H1 (cell line): ENCODE data around the gene CDH12. TPM values are rescaled to one million over a fixed set of nuclear protein-coding genes. Genes with fewer than 3 reads are reported as not detected.

Experiments
- CTCF ChIA-PET: fragments of 300-600 bp; sonication (Branson Sonifier 250); formaldehyde crosslinking; loops from one replicate; lab custom pipeline; 2021; ENCODE audit not compliant: partially characterized antibody; lab: Charles Lee
- POLR2A ChIA-PET: fragments of 300-600 bp; sonication (Branson Sonifier 250); formaldehyde crosslinking; loops from one replicate; lab custom pipeline; 2021; ENCODE audit warnings: inconsistent platforms; ENCODE audit not compliant: partially characterized antibody; lab: Charles Lee
- DNase-seq, 2 experiments: peaks; one replicate each; pipeline versions ENCODE4 v3.0.0 to v3.0.0-alpha.2; 2010 to 2022; ENCODE audit warnings: low spot score in 2 of 2, low read depth in 1 of 2, mixed read lengths in 1 of 2
- FAIRE-seq: peaks from 2 replicates; lab custom pipeline; 2011; peaks lifted over from hg19 to GRCh38; lab: Jason Lieb, UNC
- H2AFZ ChIP-seq: 2 replicates; pipeline ENCODE4 v1.8.1; 2012; ENCODE audit warnings: low read length, inconsistent platforms
- H2AK5ac ChIP-seq: 2 replicates; pipeline ENCODE4 v1.6.1; 2013; ENCODE audit warnings: low read depth, low read length
- H2BK120ac ChIP-seq: replicated peaks from 2 replicates; pipeline ENCODE3; 2013; ENCODE audit warnings: low read depth, low read length, inconsistent platforms
- H2BK12ac ChIP-seq: 2 replicates; pipeline ENCODE4 v1.6.1; 2013; ENCODE audit warnings: low read depth, low read length
- H2BK15ac ChIP-seq: 2 replicates; pipeline ENCODE4 v1.6.1; 2013; ENCODE audit warnings: low read length
- H2BK20ac ChIP-seq: 2 replicates; pipeline ENCODE4 v1.6.1; 2013; ENCODE audit warnings: low read length
- H2BK5ac ChIP-seq: 2 replicates; pipeline ENCODE4 v1.6.1; 2013; ENCODE audit warnings: low read depth, low read length
- H3K14ac ChIP-seq: 2 replicates; pipeline ENCODE4 v1.6.1; 2013; ENCODE audit warnings: inconsistent platforms; ENCODE audit not compliant: insufficient read length
- H3K18ac ChIP-seq: 2 replicates; pipeline ENCODE4 v1.6.1; 2013; ENCODE audit warnings: low read length; ENCODE audit errors: extremely low read depth
- H3K23ac ChIP-seq: 2 replicates; pipeline ENCODE4 v1.6.1; 2013; ENCODE audit warnings: inconsistent platforms; ENCODE audit not compliant: insufficient read length
- H3K23me2 ChIP-seq: 2 replicates; pipeline ENCODE4 v1.6.1; 2013; ENCODE audit warnings: low read depth, low read length
- H3K27ac ChIP-seq: 2 replicates; pipeline ENCODE4 v1.6.1; 2011; ENCODE audit warnings: low read depth, low read length, inconsistent platforms
- H3K27me3 ChIP-seq, 4 experiments: replicated peaks in 1 of 4; 1 replicate in 1 of 4; 2 replicates in 3 of 4; pipeline versions ENCODE4 v1.6.1 to v1.8.1; 2011 to 2013; ENCODE audit warnings: low read length in 3 of 4, mild to moderate bottlenecking in 3 of 4, inconsistent platforms in 2 of 4, mixed read lengths in 2 of 4, moderate library complexity in 1 of 4; ENCODE audit not compliant: control insufficient read depth in 3 of 4, insufficient read depth in 3 of 4; ENCODE audit errors: extremely low read depth in 1 of 4
- H3K36me3 ChIP-seq, 4 experiments: 2 replicates each; pipeline versions ENCODE4 v1.6.1 to v1.8.1; 2011 to 2013; ENCODE audit warnings: mild to moderate bottlenecking in 4 of 4, low read length in 3 of 4, moderate library complexity in 2 of 4, control low read depth in 1 of 4, inconsistent platforms in 1 of 4; ENCODE audit not compliant: insufficient read depth in 4 of 4, control insufficient read depth in 2 of 4
- H3K4ac ChIP-seq: replicated peaks from 2 replicates; pipeline ENCODE3; 2013; ENCODE audit warnings: low read length, low read depth, mixed read lengths, inconsistent platforms; ENCODE audit not compliant: insufficient read length
- H3K4me1 ChIP-seq, 4 experiments: replicated peaks in 1 of 4; 1 replicate in 1 of 4; 2 replicates in 3 of 4; pipeline versions ENCODE4 v1.6.1 to v1.8.1; 2011 to 2013; ENCODE audit warnings: low read length in 3 of 4, inconsistent platforms in 2 of 4, mixed read lengths in 1 of 4; ENCODE audit not compliant: insufficient read depth in 4 of 4, control insufficient read depth in 3 of 4
- H3K4me2 ChIP-seq, 2 experiments: 2 replicates each; pipeline versions ENCODE4 v1.6.1 to v1.8.1; 2011 to 2013; ENCODE audit warnings: low read depth in 2 of 2, low read length in 2 of 2, control low read depth in 1 of 2, inconsistent platforms in 1 of 2, mild to moderate bottlenecking in 1 of 2; ENCODE audit not compliant: insufficient read depth in 1 of 2
- H3K4me3 ChIP-seq, 4 experiments: fragments of 200-600, 300-600 bp in 1 of 4; sonication (generic), shearing (Covaris generic), sonication (Bioruptor Twin) in 1 of 4; 2 replicates each; pipeline versions ENCODE4 v1.5.1 to v1.8.1; 2011 to 2016; ENCODE audit warnings: low read length in 4 of 4, low read depth in 3 of 4, control low read depth in 2 of 4, inconsistent platforms in 2 of 4, mild to moderate bottlenecking in 2 of 4, mixed read lengths in 1 of 4, moderate library complexity in 1 of 4; ENCODE audit not compliant: insufficient read depth in 2 of 4; ENCODE audit errors: extremely low read depth in 1 of 4
- H3K56ac ChIP-seq: replicated peaks from 2 replicates; pipeline ENCODE3; 2013; ENCODE audit warnings: low read depth, mild to moderate bottlenecking, mixed read lengths, low read length, inconsistent platforms; ENCODE audit not compliant: insufficient read length
- H3K79me1 ChIP-seq: 2 replicates; pipeline ENCODE4 v1.6.1; 2013; ENCODE audit warnings: low read depth, low read length, control low read depth
- H3K79me2 ChIP-seq, 2 experiments: 2 replicates each; pipeline versions ENCODE4 v1.6.1 to v1.8.1; 2012 to 2013; ENCODE audit warnings: low read length in 2 of 2, mild to moderate bottlenecking in 2 of 2, inconsistent platforms in 1 of 2; ENCODE audit not compliant: insufficient read depth in 2 of 2, control insufficient read depth in 1 of 2
- H3K9ac ChIP-seq, 4 experiments: replicated peaks in 1 of 4; 1 replicate in 1 of 4; 2 replicates in 3 of 4; pipeline versions ENCODE4 v1.6.1 to v1.8.1; 2011 to 2013; ENCODE audit warnings: low read depth in 3 of 4, low read length in 3 of 4, control low read depth in 2 of 4, mild to moderate bottlenecking in 2 of 4, moderate library complexity in 2 of 4, inconsistent platforms in 1 of 4; ENCODE audit errors: extremely low read depth in 1 of 4
- H3K9me3 ChIP-seq, 2 experiments: 2 replicates each; pipeline versions ENCODE4 v1.6.1 to v1.8.1; 2012 to 2013; ENCODE audit warnings: mild to moderate bottlenecking in 2 of 2, moderate library complexity in 2 of 2, control low read depth in 1 of 2, inconsistent platforms in 1 of 2, low read depth in 1 of 2, low read length in 1 of 2, mixed read lengths in 1 of 2; ENCODE audit not compliant: insufficient read depth in 2 of 2
- H4K20me1 ChIP-seq, 2 experiments: replicated peaks in 1 of 2; 2 replicates each; pipeline versions ENCODE3 to v1.8.1; 2011 to 2013; ENCODE audit warnings: inconsistent platforms in 2 of 2, low read length in 2 of 2, mild to moderate bottlenecking in 1 of 2; ENCODE audit not compliant: insufficient read depth in 2 of 2, control insufficient read depth in 1 of 2
- H4K5ac ChIP-seq: 2 replicates; pipeline ENCODE4 v1.6.1; 2013; ENCODE audit warnings: low read length, low read depth, mixed read lengths, inconsistent platforms; ENCODE audit not compliant: insufficient read length
- H4K8ac ChIP-seq: 2 replicates; pipeline ENCODE4 v1.8.0; 2013; ENCODE audit warnings: mild to moderate bottlenecking, moderate library complexity, low read length, inconsistent platforms; ENCODE audit not compliant: insufficient read depth; ENCODE audit errors: extremely low read depth
- H4K91ac ChIP-seq: replicated peaks from 2 replicates; pipeline ENCODE3; 2013; ENCODE audit warnings: low read length, mixed read lengths, inconsistent platforms; ENCODE audit not compliant: insufficient read length
- SP1 ChIP-seq: IDR thresholded peaks from 2 replicates; pipeline ENCODE4 v1.6.1; 2011; ENCODE audit warnings: low read depth, low read length
- WGBS, 2 experiments: shearing (Covaris generic) in 1 of 2; methylation state at CpG; one replicate each; pipeline versions ENCODE4 v1.1.6 to v1.1.7; 2013 to 2015; ENCODE audit warnings: low lambda C conversion rate in 2 of 2, mixed read lengths in 2 of 2, inconsistent platforms in 1 of 2, low coverage in 1 of 2, missing lambda C conversion rate in 1 of 2; ENCODE audit not compliant: insufficient replicate concordance in 2 of 2, insufficient coverage in 1 of 2, insufficient read length in 1 of 2; ENCODE audit errors: extremely low coverage in 1 of 2, missing lambda C conversion rate in 1 of 2; 5-methylcytosine and 5-hydroxymethylcytosine counted together
- polyA plus RNA-seq, 7 experiments: library from polyadenylated mRNA; depleted of rRNA in 3 of 7; stranded (reverse) in 5 of 7; unstranded in 2 of 7; fragments of >200 nt in 5 of 7; fragments of 200-250 nt in 2 of 7; gene quantifications; 1 replicate in 5 of 7; 2 replicates in 1 of 7; 4 replicates in 1 of 7; pipeline versions ENCODE4 v1.2.1 to v1.2.3, GENCODE V29; 2011 to 2013; ENCODE audit warnings: missing spikeins in 2 of 7, mixed read lengths in 2 of 7
- total RNA-seq: library from RNA; stranded (reverse); fragmentation: NEBNext Ultra II Directional; extraction: Animal tissue kit (Norgen Biotek cat#: 25700); gene quantifications from 2 replicates; pipeline ENCODE4 v1.2.1, GENCODE V29; 2021

The CDH12 gene
- total and polyA plus RNA-seq, 2 of the 8 experiments (the other 6 are each of a cell fraction or from before 2014, with no cell fraction given), result 0.03 TPM; not detected in 1

- no peak overlapping the region for H2BK20ac ChIP-seq
- H3K4me3 ChIP-seq, result no peak overlapping the region
- no peaks in the 10 kb centered on the region for H3K79me1 ChIP-seq
- no peak for TF ChIP-seq SP1
Observed at GRCh38 chr5:22549876-22550671, 303.1 kb downstream of the CDH12 start.

More at GRCh38 chr5:22549876-22550671, 303.1 kb downstream of the CDH12 start:
- Histone ChIP-seq H3K4me2 (no peak overlapping the region), H2BK12ac (no peak overlapping the region), H4K8ac (no peak overlapping the region), H4K5ac (no peak overlapping the region), H3K27ac (no peak overlapping the region), H3K23me2 (no peaks in the 10 kb centered on the region), H2AK5ac (no peak overlapping the region), H4K20me1 (no peaks in the 10 kb centered on the region), H3K56ac (no peak overlapping the region), H3K23ac (no peak overlapping the region), H2BK15ac (no peak overlapping the region), H2BK120ac (no peak overlapping the region), H2AFZ (peak overlapping the region; percentile 57; the same call in 1 of the 2 replicates), H3K79me2 (no peaks in the 10 kb centered on the region), H3K14ac (no peak overlapping the region), H3K9ac (no peak overlapping the region), H3K36me3 (no peaks in the 10 kb centered on the region), H2BK5ac (no peak overlapping the region), H3K18ac (no peak overlapping the region), H4K91ac (no peak overlapping the region), H3K27me3 (peaks cover 0 to 1% (median 0%) of the 10 kb centered on the region in 4 experiments; a peak in 1 of 7 replicates), H3K9me3 (no peaks in the 10 kb centered on the region), H3K4me1 (no peaks in the 10 kb centered on the region), H3K4ac (no peak overlapping the region)
- no peak for DNase-seq
- POLR2A ChIA-PET, result no interaction called here
- FAIRE-seq, result no peak
- 84% methylated on average over 4 of the region's 4 CpGs; no CpG with 5 or more reads in 1 of the 2 experiments for WGBS, 2 experiments
- CTCF ChIA-PET, result interaction anchor here (0.7 to 1.1 kb wide), 3 partner anchors 9 to 40 kb away, joined by 3 read pairs; no protein-coding TSS in a partner anchor
